IPS-18c (cell line): ENCODE results near the gene TFPI2.
"Not testable (repeated sequence)": the region's sequence is repeated elsewhere in the genome, so short reads cannot be mapped to it uniquely, and the experiment has no call there.

Experiments
- H3K4me3 ChIP-seq: 2 replicates; pipeline ENCODE4 v1.7.0; 2013; ENCODE audit warnings: low read depth, mild to moderate bottlenecking, low read length, moderate library complexity; ENCODE audit not compliant: insufficient read depth
- H3K9me3 ChIP-seq: one replicate; pipeline ENCODE4 v1.6.1; 2013; ENCODE audit warnings: mild to moderate bottlenecking, low read length, moderate library complexity; ENCODE audit not compliant: control insufficient read depth, insufficient read depth

TFPI2 gene

DNA sequence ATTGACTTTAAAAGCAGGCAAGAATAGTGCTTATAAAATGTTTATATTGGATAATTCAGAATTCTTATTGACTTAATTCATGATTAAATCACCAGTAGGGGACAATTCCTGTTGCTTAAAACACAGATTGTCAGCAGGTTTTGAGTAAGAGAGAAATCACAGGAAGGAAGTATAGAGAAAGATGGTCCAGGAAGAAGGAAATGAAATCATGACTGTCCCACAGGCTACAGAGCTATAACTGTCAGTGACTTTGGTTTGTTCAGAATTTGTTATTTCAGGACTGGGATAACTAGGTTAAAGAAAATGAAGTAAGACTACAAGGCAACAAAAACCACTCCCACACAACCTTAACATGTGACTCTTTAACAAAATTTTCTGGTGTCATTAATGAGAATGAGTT lies 22.6 kb upstream of the TFPI2 start:
- Histone ChIP-seq H3K4me3 (no peak overlapping the region), H3K9me3 (no peaks in the 10 kb centered on the region)

GRCh38 chr7:93911661-93912060 lies 21.1 kb upstream of the TFPI2 start:
- not testable (repeated sequence) for H3K9me3 ChIP-seq, H3K4me3 ChIP-seq

- not testable (repeated sequence) for H3K4me3 ChIP-seq, H3K9me3 ChIP-seq
Measured at GRCh38 chr7:93911242-93911641, 20.7 kb upstream of the TFPI2 start.

- Histone ChIP-seq H3K4me3 (no peak overlapping the region), H3K9me3 (no peaks in the 10 kb centered on the region)
Measured at GRCh38 chr7:93910076-93910994, 19.8 kb upstream of the TFPI2 start.

DNA sequence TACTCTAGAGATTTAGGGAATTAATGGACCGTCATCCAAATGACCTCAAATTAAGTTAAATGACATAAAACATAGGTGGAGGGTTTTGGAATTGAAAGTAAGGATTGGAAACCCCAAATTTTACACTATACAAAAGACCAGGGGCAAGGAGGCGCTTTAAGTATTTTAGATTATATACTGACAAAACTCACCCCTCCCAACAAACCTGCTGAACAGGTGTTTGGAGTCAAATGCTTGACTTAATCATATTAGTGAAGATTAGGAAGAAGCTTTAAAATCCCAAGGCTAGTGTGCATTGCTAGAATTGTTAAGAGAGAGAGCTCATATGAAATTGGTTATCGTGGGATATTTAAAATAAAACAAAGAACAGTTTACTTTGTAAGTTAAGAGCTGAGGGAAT lies 15.7 kb upstream of the TFPI2 start, which contains the start of gene GNGT1:
Gene GNGT1 (plus strand): TSS at position 301 of the 400 bp plus-strand sequence. CDS start 180 bp downstream, outside the sequence.
- Histone ChIP-seq H3K4me3 (no peak within 1 kb of the TSS), H3K9me3 (no peaks in the 10 kb centered on the region)

- H3K9me3 ChIP-seq: no peaks in the 10 kb centered on the region
Measured at GRCh38 chr7:93902777-93903423, 12.3 kb upstream of the TFPI2 start.

GRCh38 chr7:93897680-93898079 lies 7.1 kb upstream of the TFPI2 start:
- no peak overlapping the region for H3K4me3 ChIP-seq
- no peaks in the 10 kb centered on the region for H3K9me3 ChIP-seq

More at GRCh38 chr7:93902777-93903423, 12.3 kb upstream of the TFPI2 start:
- H3K4me3 ChIP-seq: no peak overlapping the region

GRCh38 chr7:93895859-93896600 lies 5.5 kb upstream of the TFPI2 start:
- no peak overlapping the region for H3K4me3 ChIP-seq

DNA sequence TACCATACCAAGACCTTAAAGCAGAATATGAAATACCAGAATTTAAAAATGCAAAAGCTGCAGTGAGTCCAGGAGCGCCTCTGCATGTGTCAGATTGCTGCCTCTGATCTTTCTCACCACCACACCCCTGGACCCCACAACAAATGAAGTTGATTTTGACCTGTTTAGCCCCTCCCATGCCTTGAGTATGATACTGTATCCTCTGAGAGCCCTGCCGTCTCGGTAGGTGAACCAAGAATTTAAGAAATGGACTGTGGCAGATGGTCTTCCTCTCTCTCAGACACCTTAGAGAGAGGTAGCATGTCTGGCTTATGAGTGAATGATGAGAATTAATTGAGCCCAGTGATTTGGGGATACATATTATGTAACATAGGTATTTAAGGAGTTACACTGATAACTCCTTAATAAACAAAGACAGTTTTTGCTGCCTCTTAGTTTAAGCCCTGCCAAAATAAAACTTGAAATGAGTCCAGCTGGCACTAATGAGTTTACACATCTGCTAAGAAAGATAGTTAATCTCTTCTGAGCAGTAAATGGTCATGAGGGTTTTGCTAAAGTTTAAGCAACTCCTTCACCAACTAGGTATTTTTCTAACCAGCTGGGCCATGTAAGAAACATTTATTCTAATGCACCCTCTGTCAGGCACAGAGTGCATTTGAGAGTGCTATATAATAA lies 4.5 kb upstream of the TFPI2 start:
- Histone ChIP-seq H3K9me3 (no peaks in the 10 kb centered on the region), H3K4me3 (no peak overlapping the region)

More at GRCh38 chr7:93895859-93896600, 5.5 kb upstream of the TFPI2 start:
- no peaks in the 10 kb centered on the region for H3K9me3 ChIP-seq

- no peak overlapping the region for H3K4me3 ChIP-seq
- H3K9me3 ChIP-seq: no peaks in the 10 kb centered on the region
Measured at GRCh38 chr7:93894426-93894825, 3.9 kb upstream of the TFPI2 start.

GRCh38 chr7:93890041-93890463 lies 501 bp downstream of the TFPI2 start:
- Histone ChIP-seq H3K4me3 (peak overlapping the region; percentile 74), H3K9me3 (no peaks in the 10 kb centered on the region)

- no peak overlapping the region for H3K4me3 ChIP-seq
- H3K9me3 ChIP-seq: no peaks in the 10 kb centered on the region
Measured at GRCh38 chr7:93889261-93889660, 1.3 kb downstream of the TFPI2 start.

GRCh38 chr7:93884541-93884940 lies 6.0 kb downstream of the TFPI2 start:
- Histone ChIP-seq H3K4me3 (no peak overlapping the region), H3K9me3 (no peaks in the 10 kb centered on the region)

- H3K4me3 ChIP-seq: no peak overlapping the region
- no peaks in the 10 kb centered on the region for H3K9me3 ChIP-seq
Measured at GRCh38 chr7:93883917-93884345, 6.6 kb downstream of the TFPI2 start.

GRCh38 chr7:93883078-93883916 lies 7.3 kb downstream of the TFPI2 start:
- no peaks in the 10 kb centered on the region for H3K9me3 ChIP-seq
- H3K4me3 ChIP-seq: no peak overlapping the region

- H3K4me3 ChIP-seq: no peak overlapping the region
- no peaks in the 10 kb centered on the region for H3K9me3 ChIP-seq
Measured at GRCh38 chr7:93882468-93882867, 8.1 kb downstream of the TFPI2 start.
